HFF-Myc (cell line): ENCODE data around the gene DCBLD2.

Experiments
- DNase-seq: peaks from one replicate; pipeline ENCODE4 v3.0.0-alpha.2; 2011; ENCODE audit warnings: low read depth; ENCODE audit errors: extremely low read depth
- H3K4me3 ChIP-seq: replicated peaks from 2 replicates; pipeline ENCODE4 v1.5.1; 2011; ENCODE audit warnings: low read depth, mild to moderate bottlenecking, control low read depth, low read length
- TF ChIP-seq, protein P1 (sequence below): IDR thresholded peaks from 2 replicates; pipeline ENCODE4 v1.5.1; 2012; ENCODE audit warnings: mild to moderate bottlenecking, low read depth, low read length, control low read depth; ENCODE audit errors: missing control alignments

DCBLD2 gene

DNA sequence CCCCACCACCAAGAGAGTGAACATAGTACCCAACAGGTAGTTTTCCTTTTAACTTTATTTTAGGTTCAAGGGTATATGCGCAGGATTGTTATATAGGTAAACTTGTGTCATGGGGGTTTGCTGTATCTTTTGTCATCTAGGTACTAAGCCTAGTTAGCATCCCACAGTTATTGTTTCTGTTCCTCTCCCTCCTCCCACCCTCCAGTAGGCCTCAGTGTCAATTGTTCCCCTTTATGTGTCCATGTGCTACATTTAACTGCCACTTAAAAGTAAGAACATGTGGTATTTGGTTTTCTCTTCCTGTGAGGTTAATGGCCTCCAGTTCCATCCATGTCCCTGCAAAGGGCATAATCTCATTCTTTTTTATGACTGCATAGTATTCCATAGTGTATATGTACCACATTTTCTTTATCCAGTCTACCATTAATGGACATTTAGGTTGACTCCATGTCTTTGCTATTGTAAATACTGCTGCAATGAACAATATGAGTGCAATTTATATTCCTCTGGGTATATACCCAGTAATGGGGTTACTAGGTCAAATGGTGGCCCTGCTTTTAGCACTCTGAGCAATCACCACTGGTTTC lies 72.2 kb downstream of the DCBLD2 start:
- DNase-seq, result no peak
- TF ChIP-seq, protein P1, sequence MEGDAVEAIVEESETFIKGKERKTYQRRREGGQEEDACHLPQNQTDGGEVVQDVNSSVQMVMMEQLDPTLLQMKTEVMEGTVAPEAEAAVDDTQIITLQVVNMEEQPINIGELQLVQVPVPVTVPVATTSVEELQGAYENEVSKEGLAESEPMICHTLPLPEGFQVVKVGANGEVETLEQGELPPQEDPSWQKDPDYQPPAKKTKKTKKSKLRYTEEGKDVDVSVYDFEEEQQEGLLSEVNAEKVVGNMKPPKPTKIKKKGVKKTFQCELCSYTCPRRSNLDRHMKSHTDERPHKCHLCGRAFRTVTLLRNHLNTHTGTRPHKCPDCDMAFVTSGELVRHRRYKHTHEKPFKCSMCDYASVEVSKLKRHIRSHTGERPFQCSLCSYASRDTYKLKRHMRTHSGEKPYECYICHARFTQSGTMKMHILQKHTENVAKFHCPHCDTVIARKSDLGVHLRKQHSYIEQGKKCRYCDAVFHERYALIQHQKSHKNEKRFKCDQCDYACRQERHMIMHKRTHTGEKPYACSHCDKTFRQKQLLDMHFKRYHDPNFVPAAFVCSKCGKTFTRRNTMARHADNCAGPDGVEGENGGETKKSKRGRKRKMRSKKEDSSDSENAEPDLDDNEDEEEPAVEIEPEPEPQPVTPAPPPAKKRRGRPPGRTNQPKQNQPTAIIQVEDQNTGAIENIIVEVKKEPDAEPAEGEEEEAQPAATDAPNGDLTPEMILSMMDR, result no peak
- no peak overlapping the region for H3K4me3 ChIP-seq

DNA sequence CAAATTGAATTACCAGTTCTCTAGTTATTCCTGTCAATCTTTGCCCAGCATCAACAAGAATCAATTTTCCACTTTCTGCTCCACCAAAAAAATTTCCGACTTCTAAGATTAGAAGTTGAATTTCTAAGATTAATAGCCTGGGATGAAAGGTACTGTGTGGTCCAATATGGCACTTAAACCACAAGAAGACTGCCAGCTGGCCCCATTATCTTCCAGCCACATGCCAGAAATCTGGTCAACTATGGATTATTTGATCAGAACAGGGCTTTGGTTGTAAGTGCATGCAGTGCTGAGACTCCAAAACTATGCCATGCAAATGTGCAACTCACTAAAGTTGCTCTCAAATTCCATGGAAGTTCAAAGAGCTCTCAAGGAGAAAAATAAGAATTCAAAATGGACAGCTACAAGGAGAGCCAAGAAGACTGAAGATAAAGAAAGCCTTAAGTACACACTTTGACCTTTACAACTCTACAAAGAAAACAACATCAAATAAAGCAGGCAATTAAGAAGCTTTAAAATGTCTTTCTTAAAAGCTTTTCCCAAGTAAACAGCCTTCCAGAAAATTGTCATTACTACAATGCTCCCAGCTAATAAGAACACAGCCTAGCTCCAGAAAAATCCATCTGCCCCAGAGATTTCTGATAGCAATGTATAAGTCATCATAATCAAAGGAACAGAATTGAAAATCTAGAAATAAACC lies 74.1 kb downstream of the DCBLD2 start:
- DNase-seq, result no peak
- TF ChIP-seq, protein P1, result no peak
- no peak overlapping the region for H3K4me3 ChIP-seq

DNA sequence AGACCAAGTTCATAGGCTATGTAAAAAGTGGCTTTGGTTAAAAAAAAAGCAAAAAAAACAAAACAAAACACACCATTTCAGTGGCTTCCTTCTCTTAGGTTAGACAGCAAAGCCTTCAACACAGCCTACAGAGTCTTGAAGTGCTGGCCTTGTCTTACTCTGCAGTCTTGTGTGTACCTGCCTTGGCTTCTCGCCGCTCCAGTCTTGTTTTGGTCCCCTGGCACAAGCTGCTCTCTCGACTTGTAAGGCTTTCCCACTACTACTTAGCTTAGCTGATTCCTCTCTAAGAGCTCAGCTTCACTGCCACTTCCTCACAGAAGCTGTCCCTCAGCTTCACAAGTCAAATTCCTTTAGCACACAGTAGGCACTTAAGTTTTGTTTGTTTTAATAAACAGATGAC lies 75.4 kb downstream of the DCBLD2 start:
- TF ChIP-seq, protein P1, result no peak
- no peak overlapping the region for H3K4me3 ChIP-seq
- no peak for DNase-seq

DNA sequence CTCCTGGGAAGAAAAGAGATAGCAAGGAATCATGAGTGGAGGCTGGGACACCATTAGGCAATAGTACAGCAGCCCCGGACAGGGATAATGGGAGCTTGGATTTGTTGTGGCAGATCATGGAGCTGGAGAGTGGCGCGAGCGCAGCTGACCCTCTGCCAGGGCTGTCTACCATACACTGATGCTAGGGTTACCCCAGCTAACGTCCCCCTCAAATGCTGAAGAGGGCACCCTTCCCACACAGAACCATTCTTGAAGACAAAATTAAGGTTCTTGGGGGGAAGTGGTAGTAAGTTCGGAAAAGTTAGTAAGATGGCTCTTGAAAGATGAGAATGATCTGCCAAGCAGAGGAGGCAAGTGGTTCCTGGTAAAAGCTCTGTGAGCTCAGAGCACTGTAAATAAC lies 77.2 kb downstream of the DCBLD2 start:
- no peak for DNase-seq
- TF ChIP-seq, protein P1, result peak; percentile 14
- H3K4me3 ChIP-seq, result no peak overlapping the region

DNA sequence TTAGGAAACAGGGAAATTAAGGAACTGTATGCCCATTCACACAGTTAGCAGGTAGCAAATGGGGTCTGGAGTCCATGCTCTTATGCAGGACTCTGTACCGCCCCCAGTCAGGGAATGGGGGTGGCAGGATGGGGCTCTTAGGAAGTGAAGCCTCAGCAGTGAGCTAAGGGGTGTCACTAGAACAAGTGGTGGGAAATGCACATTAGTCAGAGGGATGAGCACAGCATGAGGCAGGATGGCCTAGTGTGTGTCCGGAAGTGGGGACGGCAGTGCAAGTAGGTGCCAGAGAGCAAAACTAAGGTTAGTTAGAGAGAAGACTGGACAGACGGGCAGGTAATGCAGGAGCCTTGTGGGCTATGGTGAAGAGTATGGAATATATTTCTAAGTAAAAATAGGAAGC lies 77.7 kb downstream of the DCBLD2 start:
- TF ChIP-seq, protein P1, result no peak
- H3K4me3 ChIP-seq, result no peak overlapping the region
- DNase-seq, result no peak

DNA sequence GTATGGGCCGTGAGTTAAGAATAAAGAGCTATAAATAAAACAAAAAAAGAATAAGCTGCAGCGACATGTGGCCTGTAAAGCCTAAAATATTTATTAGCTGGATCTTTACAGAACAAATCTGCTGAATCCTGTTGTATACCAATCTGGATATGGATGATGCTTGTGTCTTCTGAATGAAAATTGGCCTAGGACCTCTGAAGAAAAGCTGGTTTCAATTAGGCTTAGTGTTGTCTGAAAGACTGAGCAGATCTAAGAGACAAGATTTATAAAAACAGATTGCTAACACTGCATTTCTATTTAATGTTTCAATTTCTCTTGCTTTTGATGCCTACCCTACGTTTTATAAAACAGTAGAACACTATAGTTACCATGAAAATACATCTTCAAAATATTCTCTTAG lies 80.4 kb downstream of the DCBLD2 start:
- TF ChIP-seq, protein P1, result no peak
- H3K4me3 ChIP-seq, result no peak overlapping the region
- DNase-seq, result no peak
